Stimulated activated naive CD8-positive, alpha-beta T cell treated with anti-CD3 and anti-CD28 coated beads, Interleukin-15, Interleukin-2, amounts not matched to agents 100 ng/mL and 50 ng/mL, for 24 hours (primary cell): ENCODE measurements around the gene CDH16.
"Not testable (repeated sequence)": the region's sequence is repeated elsewhere in the genome, so short reads cannot be mapped to it uniquely, and the experiment has no call there.

Experiments used
- H3K27ac Mint-ChIP-seq: one replicate; pipeline ENCODE4 v1.8.0; 2021; ENCODE audit warnings: mild to moderate bottlenecking, mixed read lengths
- H3K27me3 Mint-ChIP-seq: one replicate; pipeline ENCODE4 v1.8.0; 2021; ENCODE audit warnings: mixed read lengths
- H3K36me3 Mint-ChIP-seq: one replicate; pipeline ENCODE4 v1.8.0; 2021; ENCODE audit warnings: low read depth, mixed read lengths
- H3K4me1 Mint-ChIP-seq: one replicate; pipeline ENCODE4 v1.8.0; 2021; ENCODE audit warnings: low read depth, mixed read lengths
- H3K4me3 Mint-ChIP-seq: one replicate; pipeline ENCODE4 v1.8.0; 2021; ENCODE audit warnings: mild to moderate bottlenecking, mixed read lengths
- H3K9me3 Mint-ChIP-seq: one replicate; pipeline ENCODE4 v1.8.0; 2021; ENCODE audit warnings: mixed read lengths

Gene CDH16

GRCh38 chr16:66950437-66950836 is 31.8 kb upstream of the CDH16 start:
- Mint-ChIP-seq H3K4me1 (peaks cover 20% of the 10 kb centered on the region), H3K36me3 (no peaks in the 10 kb centered on the region), H3K9me3 (no peaks in the 10 kb centered on the region), H3K4me3 (no peak overlapping the region), H3K27ac (no peak overlapping the region), H3K27me3 (peaks cover 50% of the 10 kb centered on the region)

- Mint-ChIP-seq H3K4me3 (no peak overlapping the region), H3K27ac (no peak overlapping the region), H3K4me1 (peaks cover 20% of the 10 kb centered on the region), H3K27me3 (peaks cover 50% of the 10 kb centered on the region), H3K36me3 (no peaks in the 10 kb centered on the region), H3K9me3 (no peaks in the 10 kb centered on the region)
These were observed 30.8 kb upstream of the CDH16 start for GRCh38 chr16:66949472-66949871.

GRCh38 chr16:66948837-66949225 is 30.1 kb upstream of the CDH16 start:
- H3K4me3 Mint-ChIP-seq = peak overlapping the region; percentile 83
- peaks cover 20% of the 10 kb centered on the region for H3K4me1 Mint-ChIP-seq
- peaks cover 48% of the 10 kb centered on the region for H3K27me3 Mint-ChIP-seq
- H3K9me3 Mint-ChIP-seq = no peaks in the 10 kb centered on the region
- H3K36me3 Mint-ChIP-seq = peaks cover 4% of the 10 kb centered on the region
- no peak overlapping the region for H3K27ac Mint-ChIP-seq

- H3K4me1 Mint-ChIP-seq = peaks cover 20% of the 10 kb centered on the region
- H3K27me3 Mint-ChIP-seq = peaks cover 45% of the 10 kb centered on the region
- peaks cover 4% of the 10 kb centered on the region for H3K36me3 Mint-ChIP-seq
- H3K9me3 Mint-ChIP-seq = no peaks in the 10 kb centered on the region
- H3K27ac Mint-ChIP-seq = no peak overlapping the region
- H3K4me3 Mint-ChIP-seq = peak overlapping the region; percentile 83
These were observed 29.6 kb upstream of the CDH16 start for GRCh38 chr16:66948134-66948836.

- H3K27me3 Mint-ChIP-seq = peaks cover 40% of the 10 kb centered on the region
- no peaks in the 10 kb centered on the region for H3K9me3 Mint-ChIP-seq
- peak overlapping the region; percentile 83 for H3K4me3 Mint-ChIP-seq
- no peak overlapping the region for H3K27ac Mint-ChIP-seq
- H3K36me3 Mint-ChIP-seq = peaks cover 11% of the 10 kb centered on the region
- H3K4me1 Mint-ChIP-seq = peaks cover 20% of the 10 kb centered on the region
These were observed 28.8 kb upstream of the CDH16 start for GRCh38 chr16:66947302-66948065.

GRCh38 chr16:66946974-66947301 is 28.3 kb upstream of the CDH16 start:
- no peaks in the 10 kb centered on the region for H3K9me3 Mint-ChIP-seq

GRCh38 chr16:66946541-66946940 is 27.9 kb upstream of the CDH16 start:
- Mint-ChIP-seq H3K36me3 (peaks cover 18% of the 10 kb centered on the region), H3K4me1 (peaks cover 20% of the 10 kb centered on the region), H3K9me3 (no peaks in the 10 kb centered on the region), H3K4me3 (no peak overlapping the region), H3K27ac (no peak overlapping the region), H3K27me3 (peaks cover 32% of the 10 kb centered on the region)

More at GRCh38 chr16:66946974-66947301, 28.3 kb upstream of the CDH16 start:
- Mint-ChIP-seq H3K4me1 (peaks cover 20% of the 10 kb centered on the region), H3K36me3 (peaks cover 17% of the 10 kb centered on the region), H3K27me3 (peaks cover 36% of the 10 kb centered on the region), H3K27ac (no peak overlapping the region), H3K4me3 (peak overlapping the region; percentile 83)

- no peak overlapping the region for H3K4me3 Mint-ChIP-seq
- H3K4me1 Mint-ChIP-seq = peaks cover 20% of the 10 kb centered on the region
- H3K9me3 Mint-ChIP-seq = no peaks in the 10 kb centered on the region
- no peak overlapping the region for H3K27ac Mint-ChIP-seq
- peaks cover 18% of the 10 kb centered on the region for H3K36me3 Mint-ChIP-seq
- H3K27me3 Mint-ChIP-seq = peaks cover 27% of the 10 kb centered on the region
These were observed 27.3 kb upstream of the CDH16 start for GRCh38 chr16:66945939-66946338.

GRCh38 chr16:66944971-66945370 is 26.3 kb upstream of the CDH16 start:
- H3K27ac Mint-ChIP-seq, H3K4me3 Mint-ChIP-seq, H3K9me3 Mint-ChIP-seq: not testable (repeated sequence)
- peaks cover 19% of the 10 kb centered on the region for H3K36me3 Mint-ChIP-seq
- peaks cover 16% of the 10 kb centered on the region for H3K4me1 Mint-ChIP-seq
- H3K27me3 Mint-ChIP-seq = peaks cover 20% of the 10 kb centered on the region

- no peak overlapping the region for H3K27ac Mint-ChIP-seq
These were observed 25.4 kb upstream of the CDH16 start for GRCh38 chr16:66944054-66944441.

GRCh38 chr16:66943426-66944053 is 24.9 kb upstream of the CDH16 start:
- peaks cover 13% of the 10 kb centered on the region for H3K4me1 Mint-ChIP-seq
- peaks cover 22% of the 10 kb centered on the region for H3K36me3 Mint-ChIP-seq
- H3K9me3 Mint-ChIP-seq = no peaks in the 10 kb centered on the region
- no peak overlapping the region for H3K27ac Mint-ChIP-seq
- H3K27me3 Mint-ChIP-seq = peaks cover 6% of the 10 kb centered on the region
- no peak overlapping the region for H3K4me3 Mint-ChIP-seq

More at GRCh38 chr16:66944054-66944441, 25.4 kb upstream of the CDH16 start:
- Mint-ChIP-seq H3K4me1 (peaks cover 16% of the 10 kb centered on the region), H3K9me3 (no peaks in the 10 kb centered on the region), H3K4me3 (no peak overlapping the region), H3K36me3 (peaks cover 22% of the 10 kb centered on the region), H3K27me3 (peaks cover 11% of the 10 kb centered on the region)

- H3K4me3 Mint-ChIP-seq = no peak overlapping the region
- H3K4me1 Mint-ChIP-seq = peaks cover 8% of the 10 kb centered on the region
- H3K27me3 Mint-ChIP-seq = no peaks in the 10 kb centered on the region
- H3K36me3 Mint-ChIP-seq = peaks cover 22% of the 10 kb centered on the region
- H3K9me3 Mint-ChIP-seq = no peaks in the 10 kb centered on the region
- H3K27ac Mint-ChIP-seq = no peak overlapping the region
These were observed 24.3 kb upstream of the CDH16 start for GRCh38 chr16:66942981-66943380.

- Mint-ChIP-seq H3K4me3 (no peak overlapping the region), H3K27ac (no peak overlapping the region), H3K27me3 (no peaks in the 10 kb centered on the region), H3K36me3 (peaks cover 30% of the 10 kb centered on the region), H3K9me3 (no peaks in the 10 kb centered on the region), H3K4me1 (peaks cover 16% of the 10 kb centered on the region)
These were observed 21.6 kb upstream of the CDH16 start for GRCh38 chr16:66940236-66940635.

- Mint-ChIP-seq H3K27ac (no peak overlapping the region), H3K4me3 (no peak overlapping the region), H3K9me3 (no peaks in the 10 kb centered on the region), H3K27me3 (no peaks in the 10 kb centered on the region), H3K4me1 (peaks cover 19% of the 10 kb centered on the region), H3K36me3 (peaks cover 30% of the 10 kb centered on the region)
These were observed 20.7 kb upstream of the CDH16 start for GRCh38 chr16:66939366-66939765.

- Mint-ChIP-seq H3K4me1 (peaks cover 34% of the 10 kb centered on the region), H3K9me3 (no peaks in the 10 kb centered on the region), H3K27me3 (no peaks in the 10 kb centered on the region), H3K27ac (no peak overlapping the region), H3K4me3 (no peak overlapping the region), H3K36me3 (peaks cover 36% of the 10 kb centered on the region)
These were observed 19.1 kb upstream of the CDH16 start for GRCh38 chr16:66937725-66938337.
